Measurements from ENCODE around the gene EDC3.

Gene EDC3

GRCh38 chr15:74589826-74590225 is 106.0 kb downstream of the EDC3 start:
- TF ChIP-seq CTCF (IDR thresholded peaks at IDR 0.05; ENCODE audit: insufficient read depth, missing control alignments): no peak
- FAIRE-seq (no peak), DNase-seq (ENCODE audit: insufficient read length, low spot score) (no peak)

- DNase-seq (ENCODE audit: insufficient read length, low spot score) (no peak), FAIRE-seq (no peak)
Measured at GRCh38 chr15:74585857-74586256, 110.0 kb downstream of the EDC3 start.

GRCh38 chr15:74585191-74585590 is 110.6 kb downstream of the EDC3 start:
- no peak for TF ChIP-seq CTCF (IDR thresholded peaks at IDR 0.05; ENCODE audit: insufficient read depth, missing control alignments)
- DNase-seq (ENCODE audit: insufficient read length, low spot score): no peak
- FAIRE-seq: no peak

More at GRCh38 chr15:74585857-74586256, 110.0 kb downstream of the EDC3 start:
- no peak for TF ChIP-seq CTCF (IDR thresholded peaks at IDR 0.05; ENCODE audit: insufficient read depth, missing control alignments)

- FAIRE-seq (no peak), DNase-seq (ENCODE audit: insufficient read length, low spot score) (no peak)
- TF ChIP-seq CTCF (IDR thresholded peaks at IDR 0.05; ENCODE audit: insufficient read depth, missing control alignments): no peak
Measured at GRCh38 chr15:74584779-74585178, 111.0 kb downstream of the EDC3 start.

- no peak for TF ChIP-seq CTCF (IDR thresholded peaks at IDR 0.05; ENCODE audit: insufficient read depth, missing control alignments)
- DNase-seq (ENCODE audit: insufficient read length, low spot score) (no peak), FAIRE-seq (no peak)
Measured at GRCh38 chr15:74584204-74584603, 111.6 kb downstream of the EDC3 start.

Measured in D721Med (cell line).